ENCODE measurements around the gene BICD2. TPM values are rescaled to one million over a fixed set of nuclear protein-coding genes. Genes with fewer than 3 reads are reported as not detected.

The BICD2 gene
- total and polyA plus RNA-seq, 10 of the 15 experiments (the other 5 are each of a cell fraction or from before 2014, with no cell fraction given), result 5.3 to 25.5 (median 14.4) TPM

- FAIRE-seq (no peak), ATAC-seq (no peak), DNase-seq (ENCODE audit: low read depth, low spot score) (no peak)
- SMC1A ChIA-PET (ENCODE audit: uncharacterized antibody, unreplicated experiment), result no interaction called here
- Histone ChIP-seq H3K4me1 (ENCODE audit: control insufficient read depth, insufficient read depth, low read length) (peaks cover 33% of the 10 kb centered on the region), H3K27me3 (replicated peaks in 1 of 2; ENCODE audit: control insufficient read depth in 2 of 2, insufficient read depth in 2 of 2, low read length in 1 of 2) (no peaks in the 10 kb centered on the region), H3K4me2 (ENCODE audit: control insufficient read depth, insufficient read depth) (no peak overlapping the region), H3K36me3 (ENCODE audit: control insufficient read depth in 2 of 2, insufficient read depth in 2 of 2, low read length in 1 of 2) (peaks cover 25 to 54% of the 10 kb centered on the region in 2 experiments), H3K79me2 (ENCODE audit: control insufficient read depth, insufficient read depth, low read length) (peaks cover 2% of the 10 kb centered on the region; the same call in 1 of the 2 replicates), H3K9me3 (replicated peaks; ENCODE audit: control insufficient read depth, insufficient read depth, low read length) (no peaks in the 10 kb centered on the region), H3K27ac (ENCODE audit: control insufficient read depth, insufficient read depth) (no peak overlapping the region), H3K4me3 (no peak overlapping the region), H4K20me1 (ENCODE audit: control insufficient read depth, insufficient read depth) (no peaks in the 10 kb centered on the region; the same call in 1 of the 2 replicates), H3K9ac (ENCODE audit: control insufficient read depth, insufficient read depth, low read length) (no peak overlapping the region), H2AFZ (ENCODE audit: control insufficient read depth, low read depth, low read length) (no peak overlapping the region)
- RAD21 ChIA-PET (ENCODE audit: unreplicated experiment), result no interaction called here
- in situ Hi-C loops (cut with MboI), result no loop called here
- POLR2A ChIA-PET, result no interaction called here
- CTCF ChIA-PET, result interaction anchor here (10.7 kb wide), 1 partner anchor 76 kb away, joined by 156 read pairs; no protein-coding TSS in a partner anchor
- WGBS (ENCODE audit: insufficient coverage, insufficient replicate concordance, low lambda C conversion rate, missing lambda C conversion rate), result 98% methylated on average over 3 of the region's 3 CpGs
- intact Hi-C loops (cut with micrococcal nuclease; ENCODE audit: unreplicated experiment), result no loop called here
- no TSS peak for BruUV-seq (replicated peaks)
- TF ChIP-seq JUNB (IDR thresholded peaks at IDR 0.05) (no peak), MLLT1 (IDR thresholded peaks at IDR 0.05) (no peak), IRF4 (IDR thresholded peaks at IDR 0.05; ENCODE audit: low read depth, low read length) (no peak), ZBTB40 (IDR thresholded peaks at IDR 0.05; ENCODE audit: borderline replicate concordance) (no peak), ZNF592 (IDR thresholded peaks at IDR 0.05) (no peak), USF1 (IDR thresholded peaks at IDR 0.05; ENCODE audit: borderline replicate concordance, extremely low read length, insufficient read depth, low read depth, low read length) (no peak), DPF2 (IDR thresholded peaks at IDR 0.05) (no peak)
- TF ChIP-seq, protein P1, sequence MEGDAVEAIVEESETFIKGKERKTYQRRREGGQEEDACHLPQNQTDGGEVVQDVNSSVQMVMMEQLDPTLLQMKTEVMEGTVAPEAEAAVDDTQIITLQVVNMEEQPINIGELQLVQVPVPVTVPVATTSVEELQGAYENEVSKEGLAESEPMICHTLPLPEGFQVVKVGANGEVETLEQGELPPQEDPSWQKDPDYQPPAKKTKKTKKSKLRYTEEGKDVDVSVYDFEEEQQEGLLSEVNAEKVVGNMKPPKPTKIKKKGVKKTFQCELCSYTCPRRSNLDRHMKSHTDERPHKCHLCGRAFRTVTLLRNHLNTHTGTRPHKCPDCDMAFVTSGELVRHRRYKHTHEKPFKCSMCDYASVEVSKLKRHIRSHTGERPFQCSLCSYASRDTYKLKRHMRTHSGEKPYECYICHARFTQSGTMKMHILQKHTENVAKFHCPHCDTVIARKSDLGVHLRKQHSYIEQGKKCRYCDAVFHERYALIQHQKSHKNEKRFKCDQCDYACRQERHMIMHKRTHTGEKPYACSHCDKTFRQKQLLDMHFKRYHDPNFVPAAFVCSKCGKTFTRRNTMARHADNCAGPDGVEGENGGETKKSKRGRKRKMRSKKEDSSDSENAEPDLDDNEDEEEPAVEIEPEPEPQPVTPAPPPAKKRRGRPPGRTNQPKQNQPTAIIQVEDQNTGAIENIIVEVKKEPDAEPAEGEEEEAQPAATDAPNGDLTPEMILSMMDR (IDR thresholded peaks at IDR 0.05 in 2 of 3, conservative IDR thresholded peaks at IDR 0.05 in 1 of 3; ENCODE audit: control insufficient read depth in 2 of 3, extremely low read depth in 1 of 3, insufficient read depth in 1 of 3, low read depth in 3 of 3, low read length in 3 of 3), result no peak
Measured at GRCh38 chr9:92714016-92714415, 50.6 kb downstream of the BICD2 start.
